H1 (cell line): Measurements from ENCODE around the gene KRTAP17-1. TPM values are rescaled to one million over a fixed set of nuclear protein-coding genes. Genes with fewer than 3 reads are reported as not detected.

Source experiments
- ASH2L ChIP-seq: fragments of 200-600, 300-600 bp; sonication (generic); IDR thresholded peaks from one replicate; pipeline ENCODE4 v1.7.1; 2017; ENCODE audit warnings: low read length
- CHD7 ChIP-seq: fragments of 300-600 bp; sonication (generic); IDR thresholded peaks from 2 replicates; pipeline ENCODE4 v1.7.1; 2012; ENCODE audit warnings: low read length, moderate library complexity, mild to moderate bottlenecking, inconsistent platforms; ENCODE audit not compliant: insufficient replicate concordance
- GABPA ChIP-seq: IDR thresholded peaks from 2 replicates; pipeline ENCODE4 v1.6.1; 2011; ENCODE audit warnings: mild to moderate bottlenecking, low read length, moderate library complexity, borderline replicate concordance; ENCODE audit not compliant: insufficient read depth
- NANOG ChIP-seq: IDR thresholded peaks from 2 replicates; pipeline ENCODE4 v1.6.1; 2011; ENCODE audit warnings: low read length, low read depth, mild to moderate bottlenecking, inconsistent platforms; ENCODE audit not compliant: insufficient read depth, poor library complexity, severe bottlenecking
- POLR2A ChIP-seq, 2 experiments: IDR thresholded peaks; 1 replicate in 1 of 2; 2 replicates in 1 of 2; pipeline ENCODE4 v1.6.1; 2011; ENCODE audit warnings: low read depth in 2 of 2, low read length in 2 of 2, mild to moderate bottlenecking in 2 of 2; ENCODE audit errors: control extremely low read depth in 1 of 2
- TBP ChIP-seq: IDR thresholded peaks from 2 replicates; pipeline ENCODE4 v1.6.1; 2011; ENCODE audit warnings: low read depth, low read length, improper control_type of control experiment
- TCF12 ChIP-seq: IDR thresholded peaks from 2 replicates; pipeline ENCODE4 v1.6.1; 2011; ENCODE audit warnings: low read depth, mild to moderate bottlenecking, low read length
- polyA plus RNA-seq, 7 experiments: library from polyadenylated mRNA; depleted of rRNA in 3 of 7; stranded (reverse) in 5 of 7; unstranded in 2 of 7; fragments of >200 nt in 5 of 7; fragments of 200-250 nt in 2 of 7; gene quantifications; 1 replicate in 5 of 7; 2 replicates in 1 of 7; 4 replicates in 1 of 7; pipeline versions ENCODE4 v1.2.1 to v1.2.3, GENCODE V29; 2011 to 2013; ENCODE audit warnings: missing spikeins in 2 of 7, mixed read lengths in 2 of 7
- total RNA-seq: library from RNA; stranded (reverse); fragmentation: NEBNext Ultra II Directional; extraction: Animal tissue kit (Norgen Biotek cat#: 25700); gene quantifications from 2 replicates; pipeline ENCODE4 v1.2.1, GENCODE V29; 2021

The KRTAP17-1 gene
- total and polyA plus RNA-seq, 2 of the 8 experiments (the other 6 are each of a cell fraction or from before 2014, with no cell fraction given), result not detected

GRCh38 chr17:41301916-41302901 lies 13.3 kb downstream of the KRTAP17-1 start, which contains the start of gene KRTAP29-1 (continued):
- TF ChIP-seq CHD7 (no peak), POLR2A (IDR thresholded peaks at IDR 0.05; ENCODE audit: control extremely low read depth in 1 of 2, low read depth in 2 of 2, low read length in 2 of 2) (no peak), NANOG (no peak), ASH2L (no peak), GABPA (no peak), TCF12 (no peak), TBP (no peak)
- TF ChIP-seq, all 59 proteins: peak for 0
